Subcutaneous abdominal adipose tissue (tissue), 5 donors: ENCODE results near the gene ZNF883.
"Not testable (repeated sequence)": the region's sequence is repeated elsewhere in the genome, so short reads cannot be mapped to it uniquely, and the experiment has no call there.

Experiments
- H3K27ac ChIP-seq: one replicate; pipeline ENCODE4 v1.7.0; 2013; ENCODE audit warnings: low read depth, mild to moderate bottlenecking, inconsistent platforms, low read length, moderate library complexity
- H3K27me3 ChIP-seq, 5 donors: one replicate each; pipeline ENCODE4 v1.7.0; 2013; ENCODE audit warnings: low read length in 5 of 5, inconsistent platforms in 1 of 5; ENCODE audit not compliant: control insufficient read depth in 5 of 5, insufficient read depth in 4 of 5
- H3K36me3 ChIP-seq, 5 donors: one replicate each; pipeline ENCODE4 v1.7.0; 2013; ENCODE audit warnings: low read length in 5 of 5; ENCODE audit not compliant: control insufficient read depth in 5 of 5, insufficient read depth in 5 of 5
- H3K4me1 ChIP-seq, 5 donors: one replicate each; pipeline ENCODE4 v1.7.0; 2013; ENCODE audit warnings: low read length in 5 of 5, mild to moderate bottlenecking in 3 of 5, moderate library complexity in 1 of 5; ENCODE audit not compliant: control insufficient read depth in 5 of 5, insufficient read depth in 5 of 5
- H3K4me3 ChIP-seq, 5 donors: one replicate each; pipeline ENCODE4 v1.7.0; 2013; ENCODE audit warnings: low read length in 5 of 5, low read depth in 1 of 5
- H3K9ac ChIP-seq, 5 donors: one replicate each; pipeline ENCODE4 v1.7.0; 2013; ENCODE audit warnings: low read length in 5 of 5, mild to moderate bottlenecking in 4 of 5, moderate library complexity in 3 of 5
- H3K9me3 ChIP-seq, 5 donors: one replicate each; pipeline ENCODE4 v1.7.0; 2013; ENCODE audit warnings: low read length in 5 of 5; ENCODE audit not compliant: control insufficient read depth in 5 of 5
- donor health status: healthy.
- donor health status: healthy.
- donor health status: healthy.
- donor health status: healthy.
- donor health status: healthy.

Gene ZNF883

GRCh38 chr9:113011911-113012381 is at the start of gene ZNF883:
ZNF883 (minus strand) TSS chr9:113012192.
- peaks cover 0 to 6% (median 6%) of the 10 kb centered on the region in 5 donors for H3K4me1 ChIP-seq
- no peaks in the 10 kb centered on the region for H3K36me3 ChIP-seq
- peak within 1 kb of the TSS; percentile 59 to 78 (median 68) for H3K4me3 ChIP-seq
- H3K9me3 ChIP-seq: peaks cover 4 to 28% (median 17%) of the 10 kb centered on the region in 5 donors
- H3K27ac ChIP-seq: no peak within 1 kb of the TSS
- H3K9ac ChIP-seq: no peak within 1 kb of the TSS
- peaks cover 0 to 2% (median 0%) of the 10 kb centered on the region in 5 donors for H3K27me3 ChIP-seq

GRCh38 chr9:113061072-113061850 is 49.3 kb upstream of the ZNF883 start:
- not testable (repeated sequence) for H3K9ac ChIP-seq, H3K36me3 ChIP-seq, H3K27ac ChIP-seq, H3K4me1 ChIP-seq, H3K4me3 ChIP-seq
- H3K27me3 ChIP-seq: peaks cover 8 to 21% (median 14%) of the 10 kb centered on the region in 5 donors
- peaks cover 11 to 28% (median 22%) of the 10 kb centered on the region in 5 donors for H3K9me3 ChIP-seq

DNA sequence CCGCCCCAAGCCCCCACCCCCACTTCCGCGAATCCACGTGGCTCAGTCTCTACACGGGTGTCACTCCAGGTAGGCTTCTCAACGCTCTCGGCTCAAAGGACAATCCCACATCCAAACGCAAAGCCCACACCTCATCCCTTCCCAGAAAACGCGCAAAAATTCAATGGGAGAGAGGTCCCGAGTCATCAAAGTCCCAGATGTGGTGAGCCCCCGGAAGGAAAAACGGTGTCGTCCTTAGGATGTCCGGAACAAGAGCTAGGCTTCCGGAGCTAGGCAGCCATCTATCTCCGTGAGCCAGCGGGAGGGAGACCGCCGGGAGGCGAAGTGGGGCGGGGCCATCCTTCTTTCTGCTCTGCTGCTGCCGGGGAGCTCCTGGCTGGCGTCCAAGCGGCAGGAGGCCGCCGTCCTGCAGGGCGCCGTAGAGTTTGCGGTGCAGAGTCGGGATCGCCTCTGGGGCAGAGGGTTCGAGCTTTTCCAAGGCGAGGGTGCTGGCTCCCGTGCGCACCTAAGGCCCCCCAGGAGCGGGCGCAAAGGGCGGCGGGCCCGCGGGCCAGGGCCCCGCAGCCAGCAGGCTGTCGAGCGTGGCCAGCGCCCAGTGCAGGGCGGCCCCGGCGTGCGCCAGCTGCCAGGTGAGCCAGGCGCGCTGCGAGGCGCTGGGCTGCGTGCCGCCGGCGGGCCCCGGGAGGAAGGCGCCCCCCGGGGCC is 47.7 kb upstream of the ZNF883 start:
- peaks cover 4 to 14% (median 13%) of the 10 kb centered on the region in 5 donors for H3K4me1 ChIP-seq
- H3K36me3 ChIP-seq, H3K27ac ChIP-seq, H3K9ac ChIP-seq: not testable (repeated sequence)
- peaks cover 8 to 21% (median 14%) of the 10 kb centered on the region in 5 donors for H3K27me3 ChIP-seq
- peaks cover 17 to 37% (median 36%) of the 10 kb centered on the region in 5 donors for H3K9me3 ChIP-seq
- peak overlapping the region in 4 of 5 donors; percentile 22 to 34 (median 28) for H3K4me3 ChIP-seq

DNA sequence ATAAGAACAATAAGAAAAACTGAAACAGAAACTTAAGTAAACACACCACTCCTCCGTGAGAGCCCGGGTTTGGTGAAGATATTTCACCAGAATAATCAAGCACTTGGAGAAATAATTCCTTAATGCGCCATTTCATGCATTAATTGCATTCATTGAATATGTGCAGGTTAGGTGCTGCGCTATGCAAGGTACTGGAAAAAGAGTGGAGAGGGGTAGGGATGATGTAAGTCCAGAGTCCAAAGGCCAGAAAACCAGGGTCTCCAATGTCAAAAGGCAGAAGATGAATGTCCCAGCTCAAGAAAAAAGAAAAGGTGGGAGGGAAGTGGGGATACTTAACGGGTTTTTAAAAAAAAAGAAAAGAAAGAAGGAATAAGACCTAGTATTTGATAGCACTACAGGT is 45.2 kb upstream of the ZNF883 start:
- Histone ChIP-seq H3K9me3 (peaks cover 32 to 59% (median 49%) of the 10 kb centered on the region in 5 donors), H3K9ac (peak overlapping the region; percentile 26 to 74 (median 59)), H3K4me3 (peak overlapping the region; percentile 82 to 99 (median 88)), H3K4me1 (peaks cover 4 to 14% (median 13%) of the 10 kb centered on the region in 5 donors), H3K27me3 (peaks cover 8 to 16% (median 14%) of the 10 kb centered on the region in 5 donors), H3K27ac (no peak overlapping the region), H3K36me3 (peaks cover 0 to 4% (median 0%) of the 10 kb centered on the region in 5 donors)

GRCh38 chr9:113056191-113057106 is 44.5 kb upstream of the ZNF883 start, which contains the start of gene ZFP37:
ZFP37 (minus strand) TSS chr9:113056724; CDS start chr9:113056688, 36 bp downstream.
- Histone ChIP-seq H3K27ac (peak within 1 kb of the TSS; percentile 26), H3K9ac (peak within 1 kb of the TSS; percentile 59 to 77 (median 69)), H3K27me3 (peaks cover 5 to 13% (median 12%) of the 10 kb centered on the region in 5 donors), H3K9me3 (peaks cover 32 to 67% (median 54%) of the 10 kb centered on the region in 5 donors), H3K36me3 (peaks cover 0 to 4% (median 0%) of the 10 kb centered on the region in 5 donors), H3K4me3 (peak within 1 kb of the TSS; percentile 82 to 99 (median 88)), H3K4me1 (peaks cover 4 to 14% (median 13%) of the 10 kb centered on the region in 5 donors)

GRCh38 chr9:113042884-113043657 is 31.1 kb upstream of the ZNF883 start:
- H3K4me1 ChIP-seq: no peaks in the 10 kb centered on the region
- H3K4me3 ChIP-seq: peak overlapping the region in 4 of 5 donors; percentile 0 to 27 (median 6)
- no peak overlapping the region for H3K27ac ChIP-seq
- H3K9me3 ChIP-seq: peaks cover 77 to 98% (median 92%) of the 10 kb centered on the region in 5 donors
- no peak overlapping the region for H3K9ac ChIP-seq
- H3K36me3 ChIP-seq: peaks cover 20 to 39% (median 32%) of the 10 kb centered on the region in 5 donors
- no peaks in the 10 kb centered on the region for H3K27me3 ChIP-seq

DNA sequence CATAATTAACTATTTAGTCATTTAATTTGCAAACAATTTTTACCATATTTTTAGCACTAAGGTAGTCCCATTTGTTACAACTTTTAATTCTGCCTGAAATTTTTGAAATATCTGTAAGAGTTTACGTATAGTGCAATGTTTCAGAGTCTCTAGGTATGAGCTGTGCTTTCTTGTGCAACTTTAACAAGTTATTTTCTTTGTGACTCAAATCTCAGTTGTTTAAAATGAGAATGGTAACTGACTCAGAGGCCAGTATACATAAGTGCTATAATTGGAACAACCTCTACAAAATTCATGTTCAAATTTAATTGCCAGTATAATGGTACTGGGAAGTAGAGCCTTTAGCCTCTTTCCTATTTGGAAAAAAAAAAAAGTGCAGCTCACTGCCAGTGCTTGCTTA is 14.2 kb upstream of the ZNF883 start:
- H3K27ac ChIP-seq: no peak overlapping the region
- no peak overlapping the region for H3K4me3 ChIP-seq
- no peaks in the 10 kb centered on the region for H3K27me3 ChIP-seq
- no peaks in the 10 kb centered on the region for H3K4me1 ChIP-seq
- peaks cover 0 to 7% (median 0%) of the 10 kb centered on the region in 5 donors for H3K36me3 ChIP-seq
- H3K9ac ChIP-seq: no peak overlapping the region
- peaks cover 27 to 68% (median 47%) of the 10 kb centered on the region in 5 donors for H3K9me3 ChIP-seq

DNA sequence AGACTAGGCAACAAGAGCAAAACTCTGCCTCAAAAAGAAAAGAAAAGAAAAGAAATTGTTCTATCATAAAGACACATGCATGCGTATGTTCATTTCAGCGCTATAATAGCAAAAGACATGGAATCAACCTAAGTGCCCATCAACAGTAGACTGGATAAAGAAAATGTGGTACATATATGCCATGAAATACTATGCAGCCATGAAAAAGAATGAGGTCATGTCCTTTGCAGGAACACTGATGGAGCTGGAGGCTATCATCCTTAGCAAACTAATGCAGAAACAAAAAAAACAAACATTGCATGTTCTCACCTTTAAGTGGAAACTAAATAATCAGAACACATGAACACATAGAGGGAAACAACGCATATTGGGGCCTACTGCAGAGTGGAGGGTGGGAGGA is 6.3 kb upstream of the ZNF883 start:
- Histone ChIP-seq H3K4me3 (no peak overlapping the region), H3K36me3 (no peaks in the 10 kb centered on the region), H3K27ac (no peak overlapping the region), H3K4me1 (no peaks in the 10 kb centered on the region), H3K9ac (no peak overlapping the region), H3K9me3 (peaks cover 12 to 50% (median 26%) of the 10 kb centered on the region in 5 donors), H3K27me3 (no peaks in the 10 kb centered on the region)
